Measurements from ENCODE around the gene ARSG. TPM values are rescaled to one million over a fixed set of nuclear protein-coding genes. Genes with fewer than 3 reads are reported as not detected.

ARSG gene
- total RNA-seq, 1 experiment from 2014 or later = 2.1 TPM

DNA sequence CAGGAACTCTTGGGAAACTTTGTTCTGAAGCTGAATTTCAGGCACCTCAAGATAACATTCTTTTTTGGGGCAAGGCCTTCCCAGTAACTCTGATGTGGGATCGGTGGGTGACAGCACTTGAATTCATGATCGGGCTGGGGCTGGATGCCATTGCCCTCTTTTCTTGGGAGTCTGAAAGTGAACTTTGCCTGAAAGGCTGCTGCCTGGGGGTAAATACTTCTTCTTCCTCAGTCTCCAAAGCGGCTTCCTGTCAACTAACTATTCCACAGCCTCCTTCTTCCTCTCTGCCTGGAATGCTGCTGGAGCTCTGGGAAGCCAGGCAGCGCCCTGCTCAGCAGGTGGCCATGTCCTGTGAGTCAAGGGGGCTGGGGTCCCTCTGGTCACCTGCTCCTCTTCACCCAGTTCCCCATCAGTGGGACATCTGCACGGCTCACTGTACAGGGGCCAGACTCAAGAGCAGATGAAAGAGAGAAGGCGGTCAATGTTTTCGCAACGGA is 86.5 kb downstream of the ARSG start:
- DNase-seq (ENCODE audit: low spot score) = no peak

DNA sequence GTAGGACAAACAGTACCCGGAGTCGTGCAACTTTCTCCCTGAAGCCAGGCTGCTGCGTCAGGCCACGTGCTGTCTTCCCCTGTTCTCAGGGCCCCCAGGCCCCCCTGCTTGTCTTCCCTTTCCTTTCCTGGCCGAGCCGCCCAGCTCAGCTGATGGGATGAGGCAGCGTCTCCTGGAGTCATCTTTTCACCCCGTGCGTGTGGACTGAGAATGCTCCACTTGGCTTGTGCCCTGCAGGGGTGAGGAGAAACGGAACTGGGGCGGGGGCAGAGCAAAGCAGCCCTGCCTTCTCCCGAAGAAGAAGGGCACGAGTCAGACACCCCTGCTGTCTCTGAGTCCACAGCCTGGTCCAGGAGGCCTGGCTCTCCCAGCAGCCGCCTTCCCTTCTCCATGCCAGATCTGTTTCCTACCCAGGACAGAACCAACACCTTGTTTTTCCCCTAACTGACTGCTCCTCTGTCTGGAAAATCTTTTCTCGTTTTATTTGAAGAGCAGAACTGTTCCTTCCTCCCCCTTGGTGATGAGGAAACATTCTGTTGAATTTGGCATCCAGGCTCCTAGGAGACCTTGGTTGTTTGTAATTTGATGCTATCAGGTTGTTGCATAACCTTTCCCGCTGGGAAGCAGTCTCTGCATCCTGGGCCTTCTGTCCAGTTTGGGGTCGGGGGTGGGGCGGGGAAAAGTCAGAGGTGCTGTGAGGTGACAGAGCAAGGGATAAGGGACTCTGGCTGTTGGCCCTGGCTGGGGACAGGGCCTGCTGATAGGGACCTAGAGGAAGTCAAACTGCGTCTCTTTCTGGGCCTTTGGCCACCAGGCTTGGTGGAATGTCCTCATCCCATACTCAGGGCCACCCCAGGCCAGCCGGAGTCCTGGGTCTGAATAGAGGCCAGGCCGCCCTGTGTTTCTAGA is 87.2 kb downstream of the ARSG start:
- peak; percentile 64 for DNase-seq (ENCODE audit: low spot score)

DNA sequence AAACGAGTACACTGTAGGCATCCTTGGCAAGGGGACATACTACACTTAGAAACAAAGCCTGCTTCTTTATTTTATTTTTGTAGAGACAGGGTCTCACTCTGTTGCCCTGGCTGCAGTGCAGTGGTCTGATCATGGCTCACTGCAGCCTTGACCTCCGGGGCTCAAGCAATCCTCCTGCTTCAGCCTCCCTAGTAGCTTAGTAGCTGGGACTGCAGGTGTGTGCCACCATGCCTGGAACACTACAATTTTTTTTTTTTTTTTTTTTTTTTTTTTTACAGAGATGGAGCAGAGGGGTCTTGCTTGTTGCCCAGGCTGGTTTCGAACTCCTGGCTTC is 87.8 kb downstream of the ARSG start:
- DNase-seq (ENCODE audit: low spot score) = no peak

DNA sequence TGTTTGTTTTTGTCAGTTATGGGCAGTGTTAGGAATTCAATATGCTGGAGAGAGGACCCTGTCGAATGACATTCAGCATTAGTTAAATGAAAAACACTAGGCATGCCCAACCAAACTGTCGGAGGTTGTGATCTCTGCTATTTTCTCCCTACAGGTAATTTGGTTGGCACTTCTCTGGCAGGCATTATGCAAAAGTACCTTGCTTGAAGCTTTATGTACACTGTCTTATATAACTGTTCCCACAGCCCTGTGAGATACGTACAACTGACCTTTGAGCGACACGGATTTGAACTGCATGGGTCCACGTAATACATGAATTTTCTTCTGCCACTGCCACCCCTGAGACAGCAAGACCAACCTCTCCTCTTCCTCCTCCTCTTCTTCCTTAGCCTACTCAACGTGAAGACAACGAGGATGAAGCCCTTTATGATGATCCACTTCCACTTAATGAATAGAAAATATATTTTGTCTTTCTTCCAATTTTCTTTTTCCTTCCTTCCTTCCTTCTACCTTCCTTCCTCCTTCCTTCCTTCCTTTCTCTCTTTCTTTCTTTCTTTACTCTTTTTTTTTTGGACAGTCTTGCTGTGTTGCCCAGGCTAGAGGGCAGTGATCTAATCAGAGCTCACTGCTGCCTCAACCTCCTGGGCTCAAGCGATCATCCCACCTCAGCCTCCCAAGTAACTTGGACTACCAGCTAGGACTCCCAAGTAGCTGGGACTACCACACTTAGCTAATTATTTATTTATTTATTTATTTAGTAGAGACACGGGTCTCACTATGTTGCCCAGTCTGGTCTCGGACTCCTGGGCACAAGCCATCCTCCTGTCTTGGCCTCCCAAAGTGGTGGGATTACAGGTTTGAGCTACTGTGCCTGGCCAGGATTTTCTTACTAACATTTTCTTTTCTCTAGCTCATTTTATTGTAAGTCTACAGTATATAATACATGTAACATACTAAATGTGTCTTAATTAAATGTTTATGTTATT is 88.7 kb downstream of the ARSG start:
- DNase-seq (ENCODE audit: low spot score) = no peak

DNA sequence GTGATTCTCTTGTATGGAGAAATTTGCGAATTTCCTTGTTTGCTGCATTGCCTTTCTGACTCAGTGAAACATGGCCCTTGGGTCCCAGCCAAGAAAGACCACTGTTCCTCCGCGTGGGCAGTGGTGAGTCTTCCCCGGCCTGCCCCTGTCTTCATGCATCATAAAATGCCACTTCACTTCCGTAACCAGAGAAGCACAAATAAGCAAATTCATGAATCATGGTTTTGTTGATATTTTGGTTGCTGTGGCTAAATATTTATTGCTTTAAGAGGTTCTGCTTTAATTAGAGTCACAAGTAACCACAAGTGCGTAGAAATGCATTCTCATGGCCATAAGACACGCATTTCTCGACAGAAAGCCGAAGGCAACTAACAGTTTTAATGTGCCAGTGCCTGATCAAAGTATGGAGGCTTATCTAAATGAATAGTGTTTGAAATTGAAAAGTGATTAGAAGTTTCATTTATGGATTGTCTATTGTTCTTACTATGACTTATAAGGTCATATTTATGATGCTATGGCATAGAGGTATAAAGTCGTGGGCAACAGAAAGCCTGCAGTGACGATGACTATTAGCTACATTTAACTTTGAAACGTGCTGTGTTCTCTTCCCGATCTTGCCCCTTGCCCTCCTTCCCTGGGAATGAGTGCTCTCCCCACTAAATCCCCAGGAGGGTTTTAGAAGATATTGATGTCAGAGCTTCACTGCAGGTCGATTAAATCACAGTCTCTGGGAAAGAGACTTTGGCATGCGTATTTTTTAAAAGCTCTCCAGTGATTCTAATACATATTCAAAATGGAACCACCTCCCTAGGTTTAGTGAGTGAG is 90.0 kb downstream of the ARSG start:
- peak; percentile 65 for DNase-seq (ENCODE audit: low spot score)

DNA sequence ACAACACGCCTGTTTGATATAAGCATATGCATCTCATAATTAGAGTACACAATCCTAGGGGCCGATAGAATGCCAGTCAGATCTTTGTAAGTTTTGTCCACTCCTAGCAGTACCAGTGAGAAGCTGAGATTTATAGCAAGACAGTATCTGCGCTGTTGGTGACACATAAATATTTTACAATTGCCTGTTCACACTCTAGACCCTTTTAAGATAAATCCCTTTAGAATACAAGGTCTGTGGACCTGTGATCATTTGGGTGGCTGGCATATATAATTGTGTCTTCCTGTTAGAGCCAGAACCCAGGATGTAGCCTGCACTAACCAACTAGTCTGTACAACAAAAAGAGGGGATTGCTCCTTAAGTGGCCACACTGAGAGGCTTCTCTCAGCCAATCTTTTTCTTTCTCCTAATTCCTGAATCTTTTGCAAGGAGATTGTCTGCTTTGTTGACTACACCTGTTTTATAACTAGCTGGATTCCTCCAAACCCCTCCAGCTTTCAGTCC is 91.3 kb downstream of the ARSG start:
- peak; percentile 9 for DNase-seq (ENCODE audit: low spot score)

DNA sequence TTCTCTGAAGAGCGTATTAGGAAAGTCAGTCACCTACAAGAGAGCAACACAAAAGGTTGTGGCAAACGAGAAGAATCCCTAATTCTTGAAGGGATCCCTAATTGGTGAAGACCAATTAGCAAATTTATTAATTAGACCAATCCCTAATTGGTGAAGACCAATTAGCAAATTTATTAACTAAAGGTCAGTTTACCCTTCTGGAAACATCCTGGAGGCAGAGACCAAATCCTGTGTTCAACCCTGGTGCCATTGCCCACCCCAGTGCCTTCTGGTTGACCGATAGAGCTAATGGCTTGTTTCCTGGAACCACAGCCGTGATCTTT is 91.8 kb downstream of the ARSG start:
- no peak for DNase-seq (ENCODE audit: low spot score)

DNA sequence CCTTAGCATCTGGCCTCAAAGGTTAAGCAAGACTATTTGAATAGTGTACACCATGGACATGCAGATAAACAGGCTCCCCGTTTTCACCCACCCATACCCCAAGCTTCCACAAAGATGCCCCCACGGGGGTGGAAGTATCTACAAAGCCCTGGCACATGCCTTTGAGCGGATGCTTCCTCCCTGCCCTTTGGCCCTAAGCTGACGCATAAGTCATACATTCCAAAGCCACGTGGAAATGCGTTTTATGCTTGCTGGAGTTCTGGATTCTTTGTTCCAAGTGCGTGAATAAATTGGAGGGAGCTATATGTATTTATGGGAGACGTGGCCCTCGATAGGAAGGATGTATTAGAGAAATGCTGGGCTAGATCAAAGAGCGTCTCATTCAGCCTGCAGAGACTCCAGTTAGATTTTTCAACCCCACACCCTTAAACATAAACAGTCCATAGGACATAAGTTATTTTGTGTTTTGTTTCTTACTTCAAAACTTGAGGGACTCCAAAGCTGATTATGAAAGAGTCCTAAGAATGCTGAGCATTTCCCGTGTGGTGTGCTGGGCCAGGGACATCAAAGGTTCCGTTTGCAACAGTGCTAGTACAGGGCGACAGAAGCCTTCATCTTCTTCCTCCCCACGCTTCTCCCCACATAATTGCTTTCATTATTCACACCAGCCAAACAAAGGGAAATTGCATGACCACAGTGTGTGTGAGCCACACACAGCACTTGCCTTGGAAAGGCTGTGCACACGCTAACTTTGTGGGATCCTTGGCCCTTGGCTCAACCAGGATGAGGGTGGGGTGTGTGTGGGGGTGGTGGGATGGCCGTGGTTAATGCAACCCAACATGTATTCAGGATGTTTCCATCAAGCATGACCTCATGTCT is 92.4 kb downstream of the ARSG start:
- peak; percentile 81 for DNase-seq (ENCODE audit: low spot score)

DNA sequence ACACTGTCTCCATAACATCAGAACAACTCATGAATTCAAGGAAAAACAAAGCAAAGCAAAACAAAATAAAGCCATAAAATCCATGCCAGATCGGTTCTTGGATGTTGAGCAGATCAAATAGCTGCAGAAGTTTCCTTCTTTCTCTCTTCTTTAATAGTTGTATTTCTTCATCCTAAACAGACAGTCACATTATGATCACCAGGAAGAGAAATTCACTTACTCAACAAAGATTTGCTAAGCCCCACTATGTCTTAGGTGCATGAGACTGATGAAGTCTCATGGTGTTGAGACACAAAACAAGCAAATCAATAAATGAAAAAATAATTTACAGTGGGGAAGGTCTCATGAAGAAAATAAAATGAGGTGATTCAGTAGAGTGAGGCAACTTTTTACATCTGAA is 93.2 kb downstream of the ARSG start:
- peak; percentile 16 for DNase-seq (ENCODE audit: low spot score)

DNA sequence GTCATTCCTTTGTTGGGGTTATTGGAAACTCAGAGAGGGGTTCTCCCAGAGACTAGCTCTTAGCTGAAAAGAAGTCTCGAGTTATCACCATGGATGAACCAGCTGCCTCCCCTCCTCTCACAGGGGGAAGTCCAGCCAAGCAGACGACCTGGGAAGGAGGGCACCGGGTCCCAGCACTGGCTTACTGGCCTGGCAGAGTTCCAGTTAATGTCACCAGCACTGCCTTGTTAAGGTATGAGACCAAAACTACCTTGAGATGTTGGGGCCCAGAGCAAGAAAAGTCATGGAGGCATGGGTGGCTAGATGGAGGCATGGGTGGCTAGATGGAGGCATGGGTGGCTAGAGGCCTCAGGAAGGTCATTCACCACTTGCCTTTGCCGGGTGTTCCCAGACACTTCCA is 93.6 kb downstream of the ARSG start:
- no peak for DNase-seq (ENCODE audit: low spot score)

DNA sequence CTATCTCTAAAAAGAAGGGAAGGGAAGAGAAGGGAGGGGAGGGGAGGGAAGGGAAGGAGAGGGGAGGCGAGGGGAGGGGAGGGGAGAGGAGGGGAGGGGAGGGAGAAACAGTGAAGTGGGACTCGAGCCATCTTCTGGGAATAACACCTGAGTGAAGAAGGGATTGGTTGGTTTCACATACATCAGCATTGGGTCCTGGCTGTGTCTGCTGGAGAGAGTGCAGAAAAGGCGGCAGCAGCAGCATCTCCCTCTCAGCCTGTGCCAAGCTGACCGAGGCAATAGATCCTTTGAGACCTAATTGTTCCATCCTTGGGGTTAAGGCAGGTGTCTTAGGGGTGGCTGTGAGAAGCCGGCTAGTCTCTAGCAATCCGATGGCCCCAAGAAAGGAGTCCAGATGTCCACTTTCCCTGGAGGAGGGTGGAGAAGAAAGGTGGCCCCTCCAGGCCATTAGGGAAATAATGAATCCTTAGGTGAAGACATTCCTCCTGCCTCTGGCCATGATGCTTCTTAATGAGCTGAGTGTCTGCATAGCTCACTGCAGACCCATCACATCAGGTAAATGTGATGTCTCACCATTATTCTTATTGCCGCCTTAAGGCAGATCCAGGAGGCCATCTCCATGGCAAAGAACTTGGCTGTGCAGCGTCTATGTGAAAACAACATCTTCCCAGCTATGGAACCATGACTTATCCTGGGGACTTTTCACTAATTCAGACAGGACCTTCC is 94.4 kb downstream of the ARSG start:
- DNase-seq (ENCODE audit: low spot score) = no peak

DNA sequence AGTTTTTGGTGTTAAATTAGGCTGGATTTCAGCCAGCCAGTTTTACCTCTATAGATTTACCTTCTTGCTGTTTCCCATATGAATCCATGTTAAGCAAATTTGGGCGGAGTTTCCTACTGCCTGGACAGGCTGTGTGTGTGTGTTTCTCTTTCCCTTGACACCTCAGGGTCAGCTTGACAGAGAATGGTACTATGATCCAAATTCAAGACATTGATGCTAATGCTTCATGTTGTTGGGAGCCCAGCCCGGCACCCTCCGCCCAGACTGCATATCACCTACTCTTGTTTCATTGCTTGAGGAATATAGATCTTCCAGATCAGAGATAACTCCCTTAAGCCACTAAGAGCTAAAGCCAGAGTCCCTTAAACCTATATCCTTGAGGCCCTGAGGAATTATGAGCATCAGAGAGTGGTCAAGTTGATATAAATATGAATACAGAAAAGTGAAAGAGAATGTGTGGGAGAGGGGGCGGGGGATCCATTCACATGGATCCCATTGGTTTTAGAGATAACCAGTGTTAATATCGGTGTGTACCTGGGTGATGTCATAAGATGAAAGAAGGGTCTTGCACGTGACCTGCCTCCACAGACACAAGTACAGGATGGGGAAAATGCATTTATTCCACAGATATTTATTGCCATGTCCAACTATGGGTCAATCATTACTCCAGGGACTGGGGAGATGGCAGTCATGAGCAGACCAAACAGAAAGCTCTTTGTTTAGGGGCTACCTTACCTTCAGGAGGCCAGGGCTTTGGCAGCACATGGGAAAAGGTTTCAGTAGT is 96.3 kb downstream of the ARSG start:
- DNase-seq (ENCODE audit: low spot score) = no peak

DNA sequence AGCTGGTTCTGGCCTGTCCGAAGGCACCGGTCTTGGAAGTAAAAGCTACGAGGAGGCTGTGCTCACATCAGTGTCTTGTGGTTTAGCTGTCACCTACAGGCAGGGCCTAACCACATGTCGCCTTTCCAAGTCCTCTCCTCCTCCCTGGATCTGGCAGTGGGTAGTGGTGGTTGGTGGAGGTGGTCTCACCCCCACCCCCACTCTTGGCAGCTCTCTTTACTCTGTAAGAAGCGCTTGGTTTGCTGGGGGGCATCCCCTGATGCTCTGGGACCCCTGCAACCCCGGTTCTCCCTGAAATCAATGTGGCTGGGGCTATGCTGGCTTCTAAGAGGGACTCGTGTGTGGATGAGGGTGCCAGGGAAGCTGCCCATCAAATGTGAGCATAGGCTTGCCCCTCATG is 97.7 kb downstream of the ARSG start:
- DNase-seq (ENCODE audit: low spot score) = no peak

DNA sequence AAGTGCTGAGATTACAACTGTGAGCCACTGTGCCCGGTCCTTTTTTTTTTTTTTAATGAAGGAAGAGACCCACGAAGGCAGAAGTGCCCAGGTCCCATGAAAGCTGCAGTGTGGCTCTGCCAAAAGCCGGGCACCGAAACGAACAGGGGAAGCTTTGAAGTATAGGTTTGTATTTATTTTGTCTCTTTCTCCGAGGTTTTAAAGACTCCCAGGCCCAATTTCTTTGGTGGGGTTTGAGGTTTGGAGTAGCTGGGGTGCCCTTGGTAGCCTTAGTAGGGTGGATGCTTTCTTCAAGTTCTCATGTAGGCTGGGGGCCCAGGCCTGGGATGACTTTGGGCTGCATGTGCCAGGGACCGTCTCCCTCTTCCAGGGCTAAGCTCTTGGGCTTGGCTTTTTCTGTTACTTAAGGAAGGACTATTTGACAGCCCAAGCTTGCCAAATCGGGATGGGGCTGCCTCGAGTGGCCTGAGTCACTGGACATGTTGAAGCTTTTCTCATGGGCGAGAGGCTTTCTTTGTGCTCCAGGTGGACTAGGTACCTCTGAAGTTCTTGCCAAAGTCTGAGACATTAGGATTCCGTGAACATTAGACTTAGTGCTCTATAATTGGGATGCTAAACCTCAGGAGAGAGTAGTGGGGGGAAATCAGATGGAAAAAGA is 99.7 kb downstream of the ARSG start:
- DNase-seq (ENCODE audit: low spot score) = no peak

DNA sequence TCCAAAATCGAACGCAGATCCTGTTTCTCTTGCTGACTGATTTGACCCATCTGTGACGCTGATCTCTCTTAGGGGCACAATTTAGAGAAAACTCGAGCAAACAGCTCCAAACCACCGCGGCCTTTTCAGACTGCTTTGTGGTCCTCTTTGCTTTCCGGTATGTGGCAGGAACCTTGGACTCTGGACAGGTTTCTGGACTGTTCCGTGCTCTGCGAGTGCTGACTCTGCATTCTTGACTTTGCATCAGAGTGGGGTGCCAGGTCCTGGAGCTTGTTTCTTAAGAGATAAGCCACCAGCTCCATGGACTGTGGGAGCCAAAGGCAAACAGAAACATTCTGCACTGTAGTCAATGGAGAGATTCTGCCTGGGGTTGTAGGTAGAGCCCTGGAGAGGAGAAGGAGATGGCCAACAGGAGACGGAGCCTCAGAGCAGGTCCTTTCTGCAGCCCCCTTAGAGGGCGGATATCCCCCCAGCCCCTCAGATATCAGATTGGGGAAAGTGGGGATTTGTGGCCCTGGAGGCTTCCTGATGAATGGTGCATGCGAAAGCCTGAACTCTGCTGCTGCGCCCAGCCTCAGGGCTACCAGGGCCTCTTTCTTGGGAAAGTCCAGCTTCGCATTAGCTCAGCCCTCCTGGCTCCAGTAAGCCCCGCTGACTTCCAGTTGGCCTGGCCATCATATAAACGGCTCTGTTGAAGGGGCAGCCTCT is 100.4 kb downstream of the ARSG start:
- DNase-seq (ENCODE audit: low spot score) = no peak

DNA sequence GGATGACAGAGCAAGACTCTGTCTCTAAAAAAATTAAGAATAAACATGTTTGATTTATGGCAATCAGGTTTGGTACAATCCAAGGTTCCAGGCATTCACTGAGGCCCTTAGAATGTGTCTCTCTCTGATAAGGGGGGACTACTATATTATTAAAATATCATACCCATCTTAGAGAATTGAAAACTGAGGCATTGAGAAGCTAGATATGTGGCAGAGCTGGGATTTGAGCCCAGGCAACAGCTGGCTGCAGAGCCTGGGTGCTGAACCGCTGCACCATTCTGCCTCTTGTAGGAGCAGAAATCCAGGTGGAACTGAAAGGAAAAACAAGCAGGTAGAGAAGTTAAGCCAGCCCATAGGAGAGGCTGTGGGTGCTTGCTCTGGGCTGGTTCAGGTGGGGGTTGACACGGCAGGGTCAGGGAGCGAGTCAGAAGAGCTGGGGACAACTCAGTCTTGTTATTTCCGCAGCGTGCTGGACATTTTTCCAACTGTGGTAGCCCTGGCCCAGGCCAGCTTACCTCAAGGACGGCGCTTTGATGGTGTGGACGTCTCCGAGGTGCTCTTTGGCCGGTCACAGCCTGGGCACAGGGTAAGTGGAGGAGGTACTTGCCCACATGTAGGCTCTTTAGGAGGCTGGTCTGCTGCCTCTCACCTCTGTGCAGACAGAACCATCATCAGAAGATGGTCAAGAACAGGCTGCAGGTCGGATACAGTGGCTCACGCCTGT is 103.5 kb downstream of the ARSG start:
- DNase-seq (ENCODE audit: low spot score) = no peak
